Bronchial smooth muscle cell (primary cell): ENCODE data around the gene DOHH. TPM values are rescaled to one million over a fixed set of nuclear protein-coding genes. Genes with fewer than 3 reads are reported as not detected.

Source experiments
- total RNA-seq: library from RNA; depleted of rRNA; stranded (reverse); fragments of >200 nt; gene quantifications from 2 replicates; pipeline ENCODE4 v1.2.1, GENCODE V29; 2014

Gene DOHH, protein sequence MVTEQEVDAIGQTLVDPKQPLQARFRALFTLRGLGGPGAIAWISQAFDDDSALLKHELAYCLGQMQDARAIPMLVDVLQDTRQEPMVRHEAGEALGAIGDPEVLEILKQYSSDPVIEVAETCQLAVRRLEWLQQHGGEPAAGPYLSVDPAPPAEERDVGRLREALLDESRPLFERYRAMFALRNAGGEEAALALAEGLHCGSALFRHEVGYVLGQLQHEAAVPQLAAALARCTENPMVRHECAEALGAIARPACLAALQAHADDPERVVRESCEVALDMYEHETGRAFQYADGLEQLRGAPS
- 7.7 and 7.9 TPM in 2 replicates for total RNA-seq

DNA sequence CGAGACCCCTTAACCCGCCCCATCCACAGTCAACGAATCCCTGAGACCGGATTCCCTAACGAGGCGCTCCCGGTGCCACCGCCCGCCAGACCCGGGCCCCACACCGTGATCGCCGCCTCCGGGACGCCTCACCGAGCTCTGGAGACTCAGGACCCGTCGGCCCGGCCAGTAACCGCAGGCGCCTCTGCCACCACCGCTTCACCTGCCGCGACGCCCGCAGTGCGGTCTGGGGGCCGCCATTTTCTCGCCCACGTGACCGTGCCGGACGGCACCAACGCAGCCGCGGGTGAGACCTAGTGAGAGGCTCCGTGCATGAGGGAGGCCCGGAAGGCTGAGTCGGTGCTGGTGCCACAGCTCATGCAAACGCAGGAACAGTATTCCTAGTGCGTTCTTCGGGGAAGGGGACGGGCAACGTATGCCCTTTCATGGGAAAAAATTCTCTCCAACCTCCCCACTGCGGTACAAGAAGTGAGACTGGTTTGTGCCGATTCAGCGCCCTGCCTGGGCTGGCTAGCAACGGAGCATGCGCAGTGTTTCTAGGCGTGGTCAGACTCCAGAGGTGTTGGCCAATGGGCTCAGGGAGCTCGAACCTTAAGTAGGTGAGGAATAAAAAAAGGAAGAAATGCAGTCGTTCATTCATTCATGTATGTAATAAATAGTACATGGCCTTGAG is at the start of gene DOHH:
TSS of gene DOHH (minus strand) at position 246 of the 673 bp plus-strand sequence. CDS start 3,860 bp downstream, outside the sequence.

GRCh38 chr19:3538965-3539755 is 38.7 kb upstream of the DOHH start, which contains the start of gene TEKTIP1:
TSS of gene TEKTIP1 (plus strand) at chr19:3539174. CDS start at chr19:3539178, 4 bp downstream.

GRCh38 chr19:3505598-3506383 is 5.3 kb upstream of the DOHH start, which contains the start of gene FZR1:
TSS of gene FZR1 (plus strand) at chr19:3506311. CDS start at chr19:3522990, 16,679 bp downstream.

DNA sequence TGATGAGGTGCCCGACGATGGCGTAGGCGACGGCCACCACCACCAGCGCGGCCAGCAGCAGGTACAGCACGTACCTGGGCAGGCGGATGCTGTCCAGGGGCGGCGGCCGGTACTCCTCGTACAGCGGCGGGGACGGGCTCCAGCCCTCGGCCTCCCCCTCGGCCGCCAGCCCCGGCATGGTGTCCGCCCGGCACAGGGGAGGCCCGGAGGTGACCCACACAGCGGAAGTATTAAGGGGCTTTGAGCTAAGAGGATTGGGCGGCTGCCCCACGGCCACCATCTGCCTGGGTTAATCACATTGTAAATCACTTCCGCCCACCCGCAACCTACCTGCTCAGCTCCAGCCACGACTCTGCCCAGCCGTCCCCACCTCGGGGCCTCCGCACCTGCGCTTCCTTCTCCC is 17.2 kb downstream of the DOHH start, which contains the start of gene SMIM44:
TSS of gene SMIM44 (minus strand) at position 216 of the 403 bp plus-strand sequence. CDS start at position 178, 38 bp downstream.

GRCh38 chr19:3480383-3481091 is 19.9 kb downstream of the DOHH start, which contains the start of gene SMIM24:
TSS of gene SMIM24 (minus strand) at chr19:3480525. CDS start at chr19:3480463, 62 bp downstream.

Other genes with a start within 250 kb of the DOHH start
- 40.7 and 70.5 TPM in 2 replicates for gene NFIC, start 134.1 kb downstream of the DOHH start, total RNA-seq
- not detected in 2 replicates for gene SMIM24, start 20.1 kb downstream of the DOHH start, total RNA-seq
- not detected in 2 replicates for gene SMIM44, start 17.2 kb downstream of the DOHH start, total RNA-seq
- gene FZR1, start 5.6 kb upstream of the DOHH start, total RNA-seq = 34.8 and 41.0 TPM in 2 replicates
- not detected in 2 replicates for gene TEKTIP1, start 38.5 kb upstream of the DOHH start, total RNA-seq
- 57.7 and 87.0 TPM in 2 replicates for gene MFSD12, start 56.9 kb upstream of the DOHH start, total RNA-seq
- 67.4 and 88.1 TPM in 2 replicates for gene HMG20B, start 72.3 kb upstream of the DOHH start, total RNA-seq
- gene GIPC3, start 84.8 kb upstream of the DOHH start, total RNA-seq = 0.09 TPM in 1 of 2 replicates, not detected in the other
- gene TBXA2R, start 106.2 kb upstream of the DOHH start, total RNA-seq = 1.1 and 1.5 TPM in 2 replicates
- gene CACTIN, start 126.1 kb upstream of the DOHH start, total RNA-seq = 23.8 and 30.3 TPM in 2 replicates
- 20.3 and 33.6 TPM in 2 replicates for gene PIP5K1C, start 199.8 kb upstream of the DOHH start, total RNA-seq
- under 0.01 TPM in 1 of 2 replicates, not detected in the other for gene TJP3, start 207.7 kb upstream of the DOHH start, total RNA-seq